WTC11 (cell line): ENCODE data around the gene UBXN2A.

Source experiments
- IRF2 ChIP-seq: sonication (generic); formaldehyde crosslinking; IDR thresholded peaks from 2 replicates; pipeline ENCODE4 v1.8.0; 2022; ENCODE audit warnings: low read depth, missing genetic modification reagents, borderline replicate concordance
- JUN ChIP-seq: sonication (generic); formaldehyde crosslinking; IDR thresholded peaks from 2 replicates; pipeline ENCODE4 v1.8.0; 2023; ENCODE audit warnings: mild to moderate bottlenecking, missing genetic modification reagents
- KAT7 ChIP-seq: sonication (generic); formaldehyde crosslinking; IDR thresholded peaks from 2 replicates; pipeline ENCODE4 v1.8.1; 2023; ENCODE audit warnings: missing genetic modification reagents, mild to moderate bottlenecking, borderline replicate concordance
- TEAD1 ChIP-seq: sonication (generic); formaldehyde crosslinking; IDR thresholded peaks from 2 replicates; pipeline ENCODE4 v1.8.0; 2022; ENCODE audit warnings: mild to moderate bottlenecking, missing genetic modification reagents
- USF2 ChIP-seq: sonication (generic); formaldehyde crosslinking; IDR thresholded peaks from 2 replicates; pipeline ENCODE4 v1.8.1; 2023; ENCODE audit warnings: mild to moderate bottlenecking, missing genetic modification reagents, moderate library complexity
- ZNF232 ChIP-seq: sonication (generic); formaldehyde crosslinking; IDR thresholded peaks from 2 replicates; pipeline ENCODE4 v1.8.0; 2022; ENCODE audit warnings: mild to moderate bottlenecking, missing genetic modification reagents
- ZNF423 ChIP-seq: fragments of 250-450 bp; sonication (Bioruptor Pico); IDR thresholded peaks from 2 replicates; pipeline ENCODE4 v2.1.2; 2022; ENCODE audit warnings: mild to moderate bottlenecking, moderate library complexity
- TF ChIP-seq, protein P1 (sequence below): sonication (generic); formaldehyde crosslinking; IDR thresholded peaks from 2 replicates; pipeline ENCODE4 v1.8.1; 2023; ENCODE audit warnings: mild to moderate bottlenecking, missing genetic modification reagents, borderline replicate concordance
- TF ChIP-seq, protein P2 (sequence below): fragments of 200-600 bp; IDR thresholded peaks from 2 replicates; pipeline ENCODE4 v1.8.0; 2022; ENCODE audit warnings: antibody characterized with exemption

- TF ChIP-seq, protein P1, sequence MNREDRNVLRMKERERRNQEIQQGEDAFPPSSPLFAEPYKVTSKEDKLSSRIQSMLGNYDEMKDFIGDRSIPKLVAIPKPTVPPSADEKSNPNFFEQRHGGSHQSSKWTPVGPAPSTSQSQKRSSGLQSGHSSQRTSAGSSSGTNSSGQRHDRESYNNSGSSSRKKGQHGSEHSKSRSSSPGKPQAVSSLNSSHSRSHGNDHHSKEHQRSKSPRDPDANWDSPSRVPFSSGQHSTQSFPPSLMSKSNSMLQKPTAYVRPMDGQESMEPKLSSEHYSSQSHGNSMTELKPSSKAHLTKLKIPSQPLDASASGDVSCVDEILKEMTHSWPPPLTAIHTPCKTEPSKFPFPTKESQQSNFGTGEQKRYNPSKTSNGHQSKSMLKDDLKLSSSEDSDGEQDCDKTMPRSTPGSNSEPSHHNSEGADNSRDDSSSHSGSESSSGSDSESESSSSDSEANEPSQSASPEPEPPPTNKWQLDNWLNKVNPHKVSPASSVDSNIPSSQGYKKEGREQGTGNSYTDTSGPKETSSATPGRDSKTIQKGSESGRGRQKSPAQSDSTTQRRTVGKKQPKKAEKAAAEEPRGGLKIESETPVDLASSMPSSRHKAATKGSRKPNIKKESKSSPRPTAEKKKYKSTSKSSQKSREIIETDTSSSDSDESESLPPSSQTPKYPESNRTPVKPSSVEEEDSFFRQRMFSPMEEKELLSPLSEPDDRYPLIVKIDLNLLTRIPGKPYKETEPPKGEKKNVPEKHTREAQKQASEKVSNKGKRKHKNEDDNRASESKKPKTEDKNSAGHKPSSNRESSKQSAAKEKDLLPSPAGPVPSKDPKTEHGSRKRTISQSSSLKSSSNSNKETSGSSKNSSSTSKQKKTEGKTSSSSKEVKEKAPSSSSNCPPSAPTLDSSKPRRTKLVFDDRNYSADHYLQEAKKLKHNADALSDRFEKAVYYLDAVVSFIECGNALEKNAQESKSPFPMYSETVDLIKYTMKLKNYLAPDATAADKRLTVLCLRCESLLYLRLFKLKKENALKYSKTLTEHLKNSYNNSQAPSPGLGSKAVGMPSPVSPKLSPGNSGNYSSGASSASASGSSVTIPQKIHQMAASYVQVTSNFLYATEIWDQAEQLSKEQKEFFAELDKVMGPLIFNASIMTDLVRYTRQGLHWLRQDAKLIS (CRISPR knock-in tag), result no peak
- TF ChIP-seq, protein P2, sequence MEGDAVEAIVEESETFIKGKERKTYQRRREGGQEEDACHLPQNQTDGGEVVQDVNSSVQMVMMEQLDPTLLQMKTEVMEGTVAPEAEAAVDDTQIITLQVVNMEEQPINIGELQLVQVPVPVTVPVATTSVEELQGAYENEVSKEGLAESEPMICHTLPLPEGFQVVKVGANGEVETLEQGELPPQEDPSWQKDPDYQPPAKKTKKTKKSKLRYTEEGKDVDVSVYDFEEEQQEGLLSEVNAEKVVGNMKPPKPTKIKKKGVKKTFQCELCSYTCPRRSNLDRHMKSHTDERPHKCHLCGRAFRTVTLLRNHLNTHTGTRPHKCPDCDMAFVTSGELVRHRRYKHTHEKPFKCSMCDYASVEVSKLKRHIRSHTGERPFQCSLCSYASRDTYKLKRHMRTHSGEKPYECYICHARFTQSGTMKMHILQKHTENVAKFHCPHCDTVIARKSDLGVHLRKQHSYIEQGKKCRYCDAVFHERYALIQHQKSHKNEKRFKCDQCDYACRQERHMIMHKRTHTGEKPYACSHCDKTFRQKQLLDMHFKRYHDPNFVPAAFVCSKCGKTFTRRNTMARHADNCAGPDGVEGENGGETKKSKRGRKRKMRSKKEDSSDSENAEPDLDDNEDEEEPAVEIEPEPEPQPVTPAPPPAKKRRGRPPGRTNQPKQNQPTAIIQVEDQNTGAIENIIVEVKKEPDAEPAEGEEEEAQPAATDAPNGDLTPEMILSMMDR, result no peak
- no peak for TF ChIP-seq USF2 (CRISPR knock-in tag)
- no peak for TF ChIP-seq IRF2 (CRISPR knock-in tag)
- TF ChIP-seq KAT7 (CRISPR knock-in tag), result no peak
- TF ChIP-seq TEAD1 (CRISPR knock-in tag), result no peak
- no peak for TF ChIP-seq ZNF423 (CRISPR knock-in tag)
- no peak for TF ChIP-seq ZNF232 (CRISPR knock-in tag)
- no peak for TF ChIP-seq JUN (CRISPR knock-in tag)
Observed at GRCh38 chr2:23900133-23900532, 40.1 kb upstream of the UBXN2A start.
